ENCODE data around the gene SPDYE2.
"Not testable (repeated sequence)": the region's sequence is repeated elsewhere in the genome, so short reads cannot be mapped to it uniquely, and the experiment has no call there.

The SPDYE2 gene

DNA sequence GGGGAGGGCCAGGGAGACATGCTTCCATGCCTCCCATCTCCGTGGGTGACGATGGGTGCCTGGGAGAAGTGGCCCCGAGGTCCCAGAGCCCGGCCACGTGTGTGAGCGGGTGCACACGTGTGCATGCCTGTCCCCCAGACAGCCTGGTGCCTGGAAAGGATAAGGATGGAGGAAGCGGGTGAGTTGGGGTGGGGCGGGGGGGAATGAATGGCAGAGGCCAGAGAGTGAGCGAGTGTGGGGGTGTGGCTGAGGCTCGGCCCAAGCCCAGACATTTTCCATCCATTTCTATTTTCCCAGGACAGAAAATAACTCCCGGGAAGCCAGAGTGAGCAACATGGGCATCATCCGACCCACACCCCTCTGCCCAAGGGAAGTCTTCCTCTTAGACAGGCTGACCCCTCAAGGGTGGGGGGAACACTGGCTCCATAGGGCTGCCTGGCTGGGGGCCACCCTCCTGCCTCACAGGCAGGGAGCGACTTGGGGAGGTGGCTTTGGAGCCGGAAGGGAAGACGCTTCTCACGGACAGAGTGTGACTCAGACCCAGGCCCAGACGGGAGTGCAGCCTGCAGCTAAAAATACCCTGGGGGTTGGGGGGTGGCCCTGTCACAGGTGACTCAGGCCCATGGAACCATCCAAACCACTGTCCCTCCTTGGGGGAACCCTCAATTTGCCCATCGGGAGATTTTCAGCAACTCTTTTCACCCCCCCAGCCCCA, 53.6 kb downstream of the SPDYE2 start:
- DNase-seq (ENCODE audit: low spot score): not testable (repeated sequence)

DNA sequence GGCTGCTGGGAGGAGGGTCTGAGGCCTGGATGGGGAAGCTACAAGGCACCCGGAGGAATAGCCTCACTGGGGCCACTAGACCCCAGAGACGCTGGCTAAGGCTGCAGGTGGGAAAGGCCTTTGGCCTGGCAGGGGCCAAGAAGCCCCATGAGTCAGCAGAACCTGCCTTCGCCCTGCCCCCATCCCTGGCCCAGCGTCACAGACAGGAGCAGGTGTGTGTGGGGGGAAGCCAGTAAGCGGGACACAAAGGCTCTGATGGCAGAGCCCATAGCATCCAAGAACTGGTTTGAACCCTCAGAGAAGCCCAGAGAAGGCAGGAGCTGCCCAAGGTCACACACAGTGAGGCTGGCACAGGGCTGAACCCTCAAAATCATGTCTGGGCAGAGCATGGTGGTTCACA, 55.8 kb downstream of the SPDYE2 start:
- DNase-seq (ENCODE audit: low spot score): not testable (repeated sequence)

DNA sequence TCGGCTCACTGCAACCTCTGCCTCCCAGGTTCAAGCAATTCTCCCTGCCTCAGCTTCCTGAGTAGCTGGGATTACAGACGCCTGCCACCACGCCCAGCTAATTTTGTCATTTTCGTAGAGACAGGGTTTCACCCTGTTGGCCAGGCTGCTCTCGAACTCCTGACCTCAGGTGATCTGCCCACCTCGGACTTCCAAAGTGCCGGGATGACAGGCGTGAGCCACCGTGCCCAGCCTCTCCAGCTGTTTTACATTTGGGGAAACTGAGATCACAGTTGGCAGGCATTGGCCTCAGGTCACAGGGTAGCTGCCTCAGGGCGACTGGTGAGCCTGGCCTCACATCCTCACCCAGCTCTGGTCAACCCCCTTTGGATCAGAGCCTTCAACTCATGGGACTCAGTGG, 58.7 kb downstream of the SPDYE2 start:
- not testable (repeated sequence) for DNase-seq (ENCODE audit: low spot score)

DNA sequence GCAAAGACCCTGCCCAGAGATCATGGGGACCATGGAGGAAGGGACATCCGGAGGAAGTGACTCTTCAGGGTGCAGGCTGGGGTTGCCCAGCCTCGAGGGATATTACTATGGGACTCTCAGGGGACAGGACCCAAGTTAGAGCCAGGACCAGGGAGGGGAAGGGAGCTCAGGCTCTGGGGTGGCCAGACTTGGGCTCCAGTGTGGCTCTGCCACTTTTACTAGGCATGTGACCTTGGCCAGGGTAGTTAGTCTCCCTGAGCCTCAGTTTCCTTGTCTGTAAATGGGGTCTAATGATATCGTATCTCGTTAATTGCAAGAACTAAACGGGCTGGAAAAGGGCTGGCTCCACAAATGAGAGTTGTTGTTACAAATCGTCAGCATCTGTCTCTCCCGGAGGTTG, 59.4 kb downstream of the SPDYE2 start:
- not testable (repeated sequence) for DNase-seq (ENCODE audit: low spot score)

DNA sequence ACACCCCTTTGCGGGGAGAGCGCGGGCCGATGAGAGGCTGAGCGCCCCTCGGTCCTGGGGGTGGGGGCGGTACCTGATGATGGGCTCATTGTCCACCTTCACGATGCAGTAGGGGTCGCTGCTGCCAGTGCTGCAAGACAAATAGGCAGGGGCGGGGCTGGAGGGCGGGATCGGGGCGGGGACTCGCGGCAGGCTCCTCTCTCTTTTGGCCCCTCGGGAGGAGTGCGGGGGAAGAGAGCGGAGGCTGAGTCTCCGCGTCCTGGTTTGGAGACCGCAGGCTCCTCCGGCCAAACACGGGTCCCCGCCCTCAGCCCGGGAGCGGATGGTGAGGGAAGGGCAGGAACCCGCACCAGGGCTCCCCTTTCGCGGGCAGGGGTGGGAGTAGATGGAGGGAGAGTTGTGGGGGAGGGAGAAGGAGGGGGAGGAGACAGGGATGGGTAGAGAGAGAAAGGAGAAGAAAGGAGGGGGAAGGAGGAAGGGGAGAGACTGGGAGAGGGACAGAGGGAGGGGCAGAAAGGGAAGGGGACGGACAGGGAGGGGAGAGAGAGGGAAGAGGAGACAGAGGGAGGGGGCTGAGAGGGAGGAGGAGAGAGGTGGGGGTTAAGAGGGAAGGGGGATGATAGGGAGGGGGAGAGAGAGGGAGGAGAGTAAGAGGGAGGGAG, 60.1 kb downstream of the SPDYE2 start:
- DNase-seq (ENCODE audit: low spot score): not testable (repeated sequence)

DNA sequence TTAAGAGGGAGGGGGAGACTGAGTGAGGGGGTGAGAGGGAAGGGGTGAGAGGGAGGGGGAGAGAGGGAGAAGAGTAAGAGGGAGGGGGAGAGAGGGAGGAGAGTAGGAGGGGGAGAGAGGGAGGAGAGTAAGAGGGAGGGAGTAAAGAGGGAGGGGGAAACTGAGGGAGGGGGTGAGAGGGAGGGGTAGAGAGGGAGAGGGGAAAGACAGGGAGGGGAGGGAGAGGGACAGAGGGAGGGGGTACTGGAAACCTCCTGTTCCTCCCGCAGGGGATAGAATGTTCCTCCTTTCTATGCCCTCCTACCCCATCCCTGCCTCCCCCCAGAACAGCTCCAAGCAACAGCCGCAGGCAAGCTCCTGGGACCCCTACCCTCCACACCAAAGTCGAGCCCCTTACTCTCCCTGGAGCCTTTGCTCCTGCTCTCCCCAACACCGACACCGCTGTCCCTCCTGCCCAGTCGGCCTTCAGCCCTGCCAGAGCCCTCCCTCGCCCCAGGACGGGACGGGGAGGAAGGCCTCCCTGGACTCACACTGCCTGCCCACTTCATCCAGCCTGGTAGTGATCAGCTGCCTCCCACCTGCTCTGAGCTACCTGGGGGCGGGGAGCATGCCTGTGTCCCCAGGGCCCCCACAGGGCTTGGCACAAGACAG, 60.8 kb downstream of the SPDYE2 start:
- DNase-seq (ENCODE audit: low spot score): not testable (repeated sequence)
